ENCODE data around the gene NQO2. TPM values are rescaled to one million over a fixed set of nuclear protein-coding genes. Genes with fewer than 3 reads are reported as not detected.

The NQO2 gene
- polyA plus RNA-seq, 1 donor, result 16.4 TPM

Other genes with a start within 250 kb of the NQO2 start
- gene MYLK4, start 249.0 kb upstream of the NQO2 start, polyA plus RNA-seq (ENCODE audit: insufficient read length), result 12.3 TPM
- 49.3 TPM for gene WRNIP1, start 234.5 kb upstream of the NQO2 start, polyA plus RNA-seq (ENCODE audit: insufficient read length)
- gene SERPINB1, start 158.0 kb upstream of the NQO2 start, polyA plus RNA-seq (ENCODE audit: insufficient read length), result 14.4 TPM
- 3.2 TPM for gene SERPINB9, start 96.6 kb upstream of the NQO2 start, polyA plus RNA-seq (ENCODE audit: insufficient read length)
- gene SERPINB6, start 28.3 kb upstream of the NQO2 start, polyA plus RNA-seq (ENCODE audit: insufficient read length), result 91.7 TPM
- 10.8 TPM for gene RIPK1, start 68.6 kb downstream of the NQO2 start, polyA plus RNA-seq (ENCODE audit: insufficient read length)
- gene BPHL, start 118.8 kb downstream of the NQO2 start, polyA plus RNA-seq (ENCODE audit: insufficient read length), result 35.0 TPM
- 66.0 TPM for gene TUBB2A, start 157.7 kb downstream of the NQO2 start, polyA plus RNA-seq (ENCODE audit: insufficient read length)
- 57.5 TPM for gene TUBB2B, start 227.8 kb downstream of the NQO2 start, polyA plus RNA-seq (ENCODE audit: insufficient read length)

Data from hindlimb muscle (tissue), 1 donor.